Dermis microvascular lymphatic vessel endothelial cell (primary cell): ENCODE results near the gene MYOM1. TPM values are rescaled to one million over a fixed set of nuclear protein-coding genes. Genes with fewer than 3 reads are reported as not detected.
A peak's percentile ranks its signal among the peaks of the same experiment; 100 is the strongest.

Experiments used
- DNase-seq, 2 donors: peaks; one replicate each; pipeline versions ENCODE4 v3.0.0 to v3.0.0-alpha.2; 2010; ENCODE audit warnings: low read depth in 2 of 2
- total RNA-seq: library from RNA; depleted of rRNA; stranded (reverse); fragments of >200 nt; gene quantifications from 2 replicates; pipeline ENCODE4 v1.2.1, GENCODE V29; 2014

Gene MYOM1
- total RNA-seq, 1 donor from 2014 or later, result 0.26 TPM

- peak in 1 of 2 donors; percentile 71 for DNase-seq
These were observed 30.7 kb upstream of the MYOM1 start for GRCh38 chr18:3250237-3251107.

DNA sequence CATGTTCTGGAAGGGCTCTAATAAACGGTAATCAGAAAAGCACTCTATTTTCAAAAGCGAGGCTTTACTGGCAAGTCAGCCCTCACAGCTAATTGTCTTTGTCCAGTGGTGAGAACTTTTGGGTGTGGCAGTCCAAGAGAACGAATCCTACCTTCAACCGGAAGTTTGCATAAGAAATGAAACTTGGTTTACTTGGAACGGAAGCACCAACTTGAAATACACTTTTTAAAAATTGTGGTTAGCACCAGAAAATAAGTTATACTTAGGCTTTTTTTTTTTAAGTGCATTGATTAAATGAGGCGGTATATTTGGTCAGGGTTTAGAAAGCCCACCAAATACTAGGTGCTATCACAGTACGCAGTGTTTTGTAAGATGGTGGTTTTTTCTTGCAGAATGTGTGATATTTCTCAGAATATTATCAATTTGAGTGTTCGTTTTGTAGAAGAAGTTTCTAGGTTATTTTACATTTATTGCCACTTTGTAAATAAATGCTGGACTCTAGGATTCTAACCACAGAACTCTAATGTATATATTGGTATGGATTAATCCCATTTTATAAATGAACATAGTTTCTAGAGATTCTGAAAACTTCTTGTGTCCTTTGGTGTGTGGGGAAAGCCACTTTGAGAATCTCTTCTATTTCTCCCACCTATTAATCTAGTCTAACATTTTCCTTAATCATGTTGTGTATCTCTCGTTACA, 29.0 kb upstream of the MYOM1 start:
- peak in 1 of 2 donors; percentile 64 for DNase-seq

DNA sequence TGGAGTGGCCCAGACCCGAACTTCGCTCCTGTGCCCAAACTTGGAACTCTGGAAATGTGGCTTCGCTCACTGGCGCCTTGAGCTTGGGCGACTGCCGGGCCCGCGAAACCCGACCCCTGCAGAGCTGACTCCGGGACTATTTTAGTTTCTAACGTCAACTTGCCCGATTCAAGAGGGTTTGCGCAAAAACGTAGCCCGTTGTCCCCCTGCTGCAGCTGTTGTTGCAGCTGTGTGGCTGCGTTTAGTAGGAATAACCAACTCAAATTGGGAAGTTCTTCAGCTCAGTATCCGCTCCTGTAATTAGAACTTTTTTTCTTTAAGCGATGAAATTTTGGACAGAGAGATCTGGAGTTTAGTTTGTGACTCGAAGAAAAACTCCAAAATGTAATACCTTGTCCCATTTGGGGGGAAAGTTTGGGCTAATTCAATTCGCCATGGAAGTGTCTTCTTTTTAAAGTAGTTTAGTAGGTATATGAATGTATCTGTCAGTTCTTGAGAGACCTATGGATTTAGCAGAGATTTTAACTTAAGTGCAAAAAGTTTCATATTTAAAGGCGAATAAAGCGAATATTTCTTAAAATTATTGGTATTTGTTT, 28.4 kb upstream of the MYOM1 start:
- peak in 1 of 2 donors; percentile 70 for DNase-seq

GRCh38 chr18:3247240-3248061, 27.7 kb upstream of the MYOM1 start, which contains the start of gene MYL12A:
MYL12A (plus strand) TSS chr18:3247801; CDS start chr18:3253248, 5,447 bp downstream.
- DNase-seq, result peak; percentile 96 to 99

GRCh38 chr18:3246635-3247239, 27.0 kb upstream of the MYOM1 start:
- peak; percentile 95 to 97 for DNase-seq

GRCh38 chr18:3245853-3246634, 26.3 kb upstream of the MYOM1 start:
- peak; percentile 84 to 92 for DNase-seq

- DNase-seq, result no peak
These were observed 25.4 kb upstream of the MYOM1 start for GRCh38 chr18:3245185-3245564.

- no peak for DNase-seq
These were observed 19.0 kb upstream of the MYOM1 start for GRCh38 chr18:3238742-3239141.

- DNase-seq, result no peak
These were observed 16.7 kb upstream of the MYOM1 start for GRCh38 chr18:3236470-3236869.

GRCh38 chr18:3235846-3236245, 16.1 kb upstream of the MYOM1 start:
- no peak for DNase-seq

GRCh38 chr18:3234457-3234856, 14.7 kb upstream of the MYOM1 start:
- DNase-seq, result no peak

DNA sequence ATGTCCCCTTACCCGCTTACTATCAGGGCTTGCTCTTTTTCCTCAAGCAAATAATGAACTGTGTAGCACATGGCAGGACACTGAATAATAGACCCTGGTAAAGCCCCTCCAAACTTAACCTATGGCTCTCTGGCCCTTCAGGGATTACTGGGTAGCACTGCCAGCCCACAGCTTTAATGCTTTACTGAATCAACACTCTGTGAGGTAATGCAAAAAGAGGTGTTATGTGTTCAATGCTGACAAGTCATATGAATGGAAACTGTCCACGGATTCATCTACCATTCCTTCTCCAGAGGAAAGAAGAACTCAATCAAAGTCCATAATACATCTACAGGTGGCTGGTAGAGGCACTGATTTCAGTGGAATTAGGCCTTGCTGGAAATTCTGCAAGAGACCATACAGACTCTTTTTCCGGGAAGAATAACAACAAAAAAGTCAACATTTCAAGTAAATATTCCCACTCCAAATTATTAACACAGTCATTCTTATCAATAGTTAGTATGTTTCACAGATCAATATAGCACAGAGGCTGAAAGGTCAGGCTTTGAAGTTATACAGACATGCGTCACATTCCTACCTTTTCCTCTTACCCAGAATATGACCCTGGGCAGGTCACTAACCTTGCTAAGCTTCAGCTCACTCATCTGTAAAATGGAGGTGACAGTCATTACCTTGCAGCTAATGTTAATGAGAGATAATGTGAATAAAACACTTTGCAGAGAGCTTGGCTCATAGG, 13.8 kb upstream of the MYOM1 start:
- no peak for DNase-seq

DNA sequence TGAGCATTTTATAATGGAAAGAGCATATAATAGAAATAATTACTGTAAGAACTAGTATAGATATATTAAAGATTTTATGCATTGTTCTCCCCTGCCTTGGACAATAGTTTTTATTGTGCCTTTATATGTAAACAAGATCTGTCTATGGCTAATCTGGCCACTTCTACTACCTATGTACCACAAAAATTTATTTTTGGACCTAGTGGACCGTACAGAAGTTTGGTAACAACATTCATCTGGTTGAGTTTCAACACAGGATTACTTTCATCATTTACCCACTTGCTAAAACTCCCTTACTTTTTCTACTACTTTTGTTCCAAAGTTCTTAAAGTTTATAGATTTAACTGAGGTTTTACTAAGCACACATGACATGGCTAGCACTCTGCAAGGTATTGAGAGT, 13.2 kb upstream of the MYOM1 start:
- no peak for DNase-seq

DNA sequence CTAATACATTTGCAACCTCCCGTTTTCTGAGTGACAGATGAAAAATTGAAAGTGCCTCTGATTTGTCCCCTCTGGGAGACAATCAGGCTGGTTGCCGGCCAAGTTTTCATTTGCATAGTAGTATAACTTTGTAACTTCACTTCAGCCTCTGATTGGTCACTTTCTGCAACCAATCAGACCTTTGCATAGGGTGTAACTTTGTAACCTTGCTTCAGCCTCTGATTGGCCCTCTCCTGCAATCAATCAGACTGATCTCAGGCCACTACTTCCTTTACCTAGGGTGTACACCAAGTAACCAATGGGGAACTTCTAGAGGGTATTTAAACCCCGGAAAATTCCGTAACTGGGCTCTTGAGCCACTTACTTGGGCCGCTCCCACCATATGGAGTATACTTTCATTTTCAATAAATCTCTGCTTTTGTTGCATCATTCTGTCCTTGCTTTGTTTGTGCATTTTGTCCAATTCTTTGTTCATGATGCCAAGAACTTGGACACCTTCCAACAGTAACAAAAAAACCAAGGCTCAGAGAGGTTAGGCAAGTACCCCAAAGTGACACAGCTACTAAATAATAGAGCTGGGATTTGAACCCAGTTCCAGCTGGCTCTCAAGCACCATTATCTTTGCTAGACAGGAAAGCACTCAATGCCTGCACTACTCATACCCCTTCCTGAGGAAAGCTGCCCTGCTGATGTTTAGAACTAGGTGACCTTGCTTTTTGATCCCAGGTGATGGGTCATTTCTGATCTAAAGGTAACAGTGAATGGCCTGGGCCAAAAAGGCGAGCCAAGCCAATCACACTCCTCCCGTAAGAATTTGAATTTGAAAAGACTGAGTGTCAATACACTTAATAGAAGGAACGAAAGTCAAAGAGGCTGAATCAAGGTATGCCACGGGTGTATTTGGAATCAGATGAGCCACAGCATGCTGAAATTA, 10.9 kb upstream of the MYOM1 start:
- no peak for DNase-seq

DNA sequence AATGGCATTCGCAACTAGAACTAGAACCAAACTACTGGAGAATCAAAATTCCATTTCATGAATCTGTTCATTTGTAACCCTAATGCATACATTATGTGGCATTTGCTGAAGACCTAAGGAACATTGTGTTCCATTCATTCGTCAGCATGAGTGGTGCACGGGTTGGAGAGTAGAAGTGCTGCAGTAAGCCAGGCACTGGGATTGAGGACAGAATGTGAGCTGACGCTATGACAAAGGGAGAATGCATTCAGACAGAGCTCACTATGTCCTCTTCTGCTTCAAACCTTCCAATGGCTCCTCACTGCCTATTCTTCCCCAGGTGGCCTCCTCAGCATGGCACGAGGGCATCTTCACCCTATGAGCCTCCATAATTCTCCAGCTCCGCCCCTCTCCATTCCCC, 6.3 kb upstream of the MYOM1 start:
- DNase-seq, result no peak

DNA sequence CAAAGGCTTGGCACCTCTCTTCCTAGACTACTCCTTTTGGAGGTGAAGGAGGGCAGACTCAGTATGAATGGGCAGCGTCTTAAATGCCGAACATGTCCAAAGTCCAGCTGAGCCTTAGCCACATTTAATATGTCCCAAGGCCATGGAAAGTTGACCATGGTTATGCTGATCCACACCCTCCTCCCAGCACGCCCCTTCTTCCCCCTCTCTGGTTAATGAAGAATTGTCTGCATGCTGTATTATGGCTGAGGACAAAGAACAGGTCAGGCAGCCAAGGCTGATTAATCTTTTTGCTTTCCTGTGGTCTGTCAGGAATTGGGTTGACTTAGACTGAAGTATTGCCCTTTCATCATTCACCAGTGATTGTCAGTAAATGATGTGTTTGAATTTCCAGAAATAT, 5.8 kb upstream of the MYOM1 start:
- no peak for DNase-seq

DNA sequence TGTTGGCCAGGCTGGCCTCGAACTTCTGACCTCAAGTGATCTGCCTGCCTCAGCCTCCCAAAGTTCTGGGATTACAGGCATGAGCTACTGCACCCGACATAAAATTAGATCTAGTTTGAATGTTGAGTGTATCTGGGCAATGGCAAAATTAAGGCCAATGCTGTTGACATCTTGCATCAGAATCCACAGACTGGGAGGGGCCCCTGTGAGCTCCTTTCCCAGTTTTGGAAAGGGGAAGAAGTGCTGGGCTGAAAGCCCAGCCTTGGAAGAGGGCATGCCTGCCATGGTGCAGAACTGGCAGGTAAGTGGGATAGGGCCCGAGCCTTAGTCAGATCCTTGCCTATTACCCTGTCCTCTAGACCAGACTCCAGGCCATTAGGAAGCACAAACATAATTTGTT, 4.5 kb upstream of the MYOM1 start:
- no peak for DNase-seq

- no peak for DNase-seq
These were observed 3.6 kb upstream of the MYOM1 start for GRCh38 chr18:3223356-3223755.
